ENCODE results near the gene SDHAF1. TPM values are rescaled to one million over a fixed set of nuclear protein-coding genes. Genes with fewer than 3 reads are reported as not detected.
"Not testable (repeated sequence)": the region's sequence is repeated elsewhere in the genome, so short reads cannot be mapped to it uniquely, and the experiment has no call there.

SDHAF1 gene, protein sequence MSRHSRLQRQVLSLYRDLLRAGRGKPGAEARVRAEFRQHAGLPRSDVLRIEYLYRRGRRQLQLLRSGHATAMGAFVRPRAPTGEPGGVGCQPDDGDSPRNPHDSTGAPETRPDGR
- total RNA-seq = 10 to 100 TPM; 44.0 to 52.7 (median 49.8) TPM

DNA sequence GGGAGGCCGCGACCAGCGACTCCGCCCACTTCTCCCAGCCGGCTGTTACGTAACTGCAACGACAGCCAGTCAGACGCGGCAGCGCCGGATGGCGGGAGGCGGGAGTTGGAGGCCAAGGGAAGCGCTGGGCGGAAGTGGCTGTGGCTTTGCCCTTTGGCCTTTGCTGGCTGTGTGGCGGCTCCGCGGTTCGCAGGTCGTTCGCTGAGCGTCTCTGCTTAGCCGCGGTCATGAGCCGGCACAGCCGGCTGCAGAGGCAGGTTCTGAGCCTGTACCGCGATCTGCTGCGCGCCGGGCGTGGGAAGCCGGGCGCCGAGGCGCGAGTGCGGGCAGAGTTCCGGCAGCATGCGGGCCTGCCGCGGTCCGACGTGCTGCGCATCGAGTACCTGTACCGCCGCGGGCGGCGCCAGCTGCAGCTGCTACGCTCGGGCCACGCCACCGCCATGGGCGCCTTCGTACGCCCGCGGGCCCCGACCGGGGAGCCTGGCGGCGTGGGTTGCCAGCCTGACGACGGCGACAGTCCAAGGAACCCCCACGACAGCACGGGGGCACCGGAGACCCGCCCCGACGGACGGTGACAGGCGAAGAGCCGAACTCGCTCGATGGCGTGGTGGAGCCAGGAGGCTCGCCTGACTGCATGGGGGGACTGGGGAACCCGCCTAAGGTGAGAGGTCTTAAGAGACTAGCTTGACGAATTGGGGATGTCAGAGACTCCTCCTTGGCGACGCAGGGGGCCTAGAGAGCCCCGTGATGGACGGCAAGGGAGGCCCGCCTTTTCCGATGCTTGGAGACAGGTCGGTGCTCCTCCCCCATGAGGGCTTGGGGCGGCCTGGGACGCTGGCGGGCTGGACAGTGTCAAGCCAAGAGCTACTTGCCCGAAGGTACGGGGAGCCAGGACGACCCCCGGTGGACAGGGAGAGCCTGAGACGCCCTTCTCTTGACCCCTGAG lies at the start of gene SDHAF1:
Gene SDHAF1, plus strand, starts transcription at position 141 of the 946 bp plus-strand sequence. Its CDS starts 87 bp downstream, at position 228.
- 2% methylated on average over 11 of the region's 97 CpGs; no CpG with 5 or more reads in 1 of the 2 donors for WGBS, 2 donors (ENCODE audit: low coverage in 1 of 2)
- ATAC-seq = peak; percentile 91
- Histone ChIP-seq H3K27me3 (no peaks in the 10 kb centered on the region), H3K4me3 (peak within 1 kb of the TSS; percentile 64 to 98), H3K9me3 (no peaks in the 10 kb centered on the region), H3K27ac (peak within 1 kb of the TSS; percentile 54 to 95 (median 90)), H3K36me3 (peaks cover 0 to 23% of the 10 kb centered on the region in 2 donors), H3K4me1 (peaks cover 0 to 58% (median 31%) of the 10 kb centered on the region in 3 donors)
- TF ChIP-seq POLR2AphosphoS5 (IDR thresholded peaks at IDR 0.05) (peak; percentile 94), POLR2A (IDR thresholded peaks at IDR 0.05) (peak; percentile 78 to 83), EP300 (IDR thresholded peaks at IDR 0.05) (no peak)
- TF ChIP-seq, protein P1, sequence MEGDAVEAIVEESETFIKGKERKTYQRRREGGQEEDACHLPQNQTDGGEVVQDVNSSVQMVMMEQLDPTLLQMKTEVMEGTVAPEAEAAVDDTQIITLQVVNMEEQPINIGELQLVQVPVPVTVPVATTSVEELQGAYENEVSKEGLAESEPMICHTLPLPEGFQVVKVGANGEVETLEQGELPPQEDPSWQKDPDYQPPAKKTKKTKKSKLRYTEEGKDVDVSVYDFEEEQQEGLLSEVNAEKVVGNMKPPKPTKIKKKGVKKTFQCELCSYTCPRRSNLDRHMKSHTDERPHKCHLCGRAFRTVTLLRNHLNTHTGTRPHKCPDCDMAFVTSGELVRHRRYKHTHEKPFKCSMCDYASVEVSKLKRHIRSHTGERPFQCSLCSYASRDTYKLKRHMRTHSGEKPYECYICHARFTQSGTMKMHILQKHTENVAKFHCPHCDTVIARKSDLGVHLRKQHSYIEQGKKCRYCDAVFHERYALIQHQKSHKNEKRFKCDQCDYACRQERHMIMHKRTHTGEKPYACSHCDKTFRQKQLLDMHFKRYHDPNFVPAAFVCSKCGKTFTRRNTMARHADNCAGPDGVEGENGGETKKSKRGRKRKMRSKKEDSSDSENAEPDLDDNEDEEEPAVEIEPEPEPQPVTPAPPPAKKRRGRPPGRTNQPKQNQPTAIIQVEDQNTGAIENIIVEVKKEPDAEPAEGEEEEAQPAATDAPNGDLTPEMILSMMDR (IDR thresholded peaks at IDR 0.05) = peak in 1 of 4 experiments; percentile 18

DNA sequence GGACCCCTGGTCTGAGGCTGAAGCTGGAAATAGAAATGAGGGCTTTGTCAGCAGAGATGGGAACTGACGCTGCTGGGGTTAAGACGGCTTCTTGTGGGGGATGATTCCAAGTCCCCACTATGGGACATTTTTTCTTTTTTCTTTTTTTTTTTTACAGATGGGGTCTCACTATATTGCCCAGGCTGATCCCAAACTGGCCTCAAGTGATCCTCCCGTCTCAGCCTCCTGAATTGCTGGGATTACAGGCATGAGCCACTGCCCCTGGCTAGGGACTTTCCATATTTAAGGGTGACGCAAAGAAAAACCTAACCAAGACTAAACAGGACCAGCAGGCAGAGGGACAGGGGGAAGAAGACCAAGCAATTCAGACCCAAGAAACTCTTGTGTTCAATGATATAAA lies 48.8 kb upstream of the SDHAF1 start:
- H3K27ac ChIP-seq = no peak overlapping the region
- 87 to 93% methylated on average over 3 of the region's 4 CpGs for WGBS, 2 donors (ENCODE audit: low coverage in 1 of 2)
- no peaks in the 10 kb centered on the region for H3K9me3 ChIP-seq
- no peak overlapping the region for H3K4me3 ChIP-seq
- H3K27me3 ChIP-seq = no peaks in the 10 kb centered on the region
- peaks cover 0 to 8% (median 0%) of the 10 kb centered on the region in 3 donors for H3K4me1 ChIP-seq
- peaks cover 0 to 47% of the 10 kb centered on the region in 2 donors for H3K36me3 ChIP-seq
- ATAC-seq = no peak
- TF ChIP-seq EP300 (IDR thresholded peaks at IDR 0.05) (no peak), POLR2A (IDR thresholded peaks at IDR 0.05) (no peak), POLR2AphosphoS5 (IDR thresholded peaks at IDR 0.05) (no peak)
- TF ChIP-seq, protein P1 (IDR thresholded peaks at IDR 0.05) = no peak

DNA sequence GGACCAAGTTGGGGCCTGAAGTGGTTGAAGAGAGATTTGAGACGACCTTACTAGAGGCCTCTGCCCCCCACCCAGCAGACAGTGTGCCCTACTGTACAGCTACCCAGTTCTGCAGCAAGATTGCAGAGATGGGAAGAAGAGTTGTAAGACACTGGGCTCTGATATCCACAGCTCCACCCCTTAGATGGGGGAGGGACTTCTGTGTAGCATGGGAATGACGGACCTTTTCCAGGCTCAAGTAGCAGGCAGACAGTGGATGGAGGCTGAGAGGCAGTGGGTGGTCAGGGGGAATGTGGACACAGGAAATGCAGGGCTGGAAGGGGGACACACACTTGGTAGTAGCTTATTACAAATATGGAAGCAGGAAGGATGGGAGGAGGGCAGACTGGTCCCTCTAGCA lies 45.9 kb upstream of the SDHAF1 start:
- WGBS, 2 donors (ENCODE audit: low coverage in 1 of 2) = 0 to 11% methylated on average over 1 of the region's 2 CpGs
- ATAC-seq = no peak

DNA sequence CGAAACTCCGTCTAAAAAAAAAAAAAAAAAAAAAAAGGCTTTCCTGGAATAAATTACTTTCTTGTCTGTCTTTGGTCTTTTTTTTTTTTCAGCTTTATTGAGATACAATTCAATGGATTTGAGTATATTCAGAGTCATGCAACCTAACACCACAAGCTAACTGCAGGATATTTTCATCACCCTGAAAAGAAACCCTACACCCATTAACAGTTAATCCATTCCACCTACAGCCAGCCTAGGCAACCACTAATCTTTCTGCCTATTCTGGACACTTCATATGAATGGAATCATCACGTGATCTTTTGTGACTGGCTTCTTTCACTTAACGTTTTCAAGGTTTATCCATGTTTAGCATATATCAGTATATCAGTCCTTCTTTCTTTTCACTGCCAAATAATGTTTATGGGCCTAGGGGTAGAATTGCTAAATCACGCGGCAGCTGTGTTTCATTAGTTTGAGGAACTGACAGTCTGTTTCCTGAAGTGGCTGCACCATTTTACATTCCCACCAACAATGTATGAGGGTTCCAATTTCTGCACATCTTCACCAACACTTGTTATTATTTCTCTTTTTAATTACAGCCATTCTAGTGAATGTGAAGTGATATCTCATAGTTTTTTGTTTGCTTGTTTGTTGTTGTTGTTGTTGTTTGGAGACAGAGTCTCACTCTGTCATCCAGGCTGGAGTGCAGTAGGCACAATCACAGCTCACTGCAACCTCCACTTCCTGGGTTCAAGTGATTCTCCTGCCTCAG lies 38.9 kb upstream of the SDHAF1 start:
- no peaks in the 10 kb centered on the region for H3K9me3 ChIP-seq
- ATAC-seq = no peak
- WGBS, 2 donors (ENCODE audit: low coverage in 1 of 2) = 47 to 63% methylated on average over 5 to 6 of the region's 6 CpGs
- no peak overlapping the region for H3K27ac ChIP-seq
- H3K36me3 ChIP-seq = no peaks in the 10 kb centered on the region
- H3K27me3 ChIP-seq = peaks cover 67% of the 10 kb centered on the region
- peaks cover 0 to 14% (median 3%) of the 10 kb centered on the region in 3 donors for H3K4me1 ChIP-seq
- no peak overlapping the region for H3K4me3 ChIP-seq
- TF ChIP-seq POLR2AphosphoS5 (IDR thresholded peaks at IDR 0.05) (no peak), POLR2A (IDR thresholded peaks at IDR 0.05) (no peak), EP300 (IDR thresholded peaks at IDR 0.05) (no peak)
- TF ChIP-seq, protein P1 (IDR thresholded peaks at IDR 0.05) = no peak

More for the DNA sequence above, 45.9 kb upstream of the SDHAF1 start:
- Histone ChIP-seq H3K36me3 (peaks cover 0 to 18% of the 10 kb centered on the region in 2 donors), H3K4me3 (no peak overlapping the region), H3K27ac (no peak overlapping the region), H3K9me3 (no peaks in the 10 kb centered on the region), H3K27me3 (peaks cover 12% of the 10 kb centered on the region), H3K4me1 (peaks cover 0 to 8% (median 0%) of the 10 kb centered on the region in 3 donors)
- TF ChIP-seq POLR2A (IDR thresholded peaks at IDR 0.05) (no peak), POLR2AphosphoS5 (IDR thresholded peaks at IDR 0.05) (no peak), EP300 (IDR thresholded peaks at IDR 0.05) (no peak)
- TF ChIP-seq, protein P1 (IDR thresholded peaks at IDR 0.05) = no peak

DNA sequence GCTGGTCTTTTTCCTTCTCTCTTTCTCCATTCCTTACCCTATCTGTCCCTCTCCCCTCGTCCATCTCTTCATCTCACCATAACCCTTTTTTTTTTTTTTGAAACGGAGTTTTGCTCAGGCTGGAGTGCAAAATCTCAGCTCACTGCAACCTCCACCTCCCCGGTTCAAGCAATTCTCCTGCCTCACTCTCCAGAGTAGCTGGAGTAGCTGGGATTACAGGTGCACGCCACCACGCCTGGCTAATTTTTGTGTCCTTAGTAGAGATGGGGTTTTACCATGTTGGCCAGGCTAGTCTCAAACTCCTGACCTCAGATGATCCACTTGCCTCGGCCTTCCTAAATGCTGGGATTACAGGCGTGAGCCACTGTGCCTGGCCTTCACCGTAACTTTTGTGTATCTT lies 37.6 kb upstream of the SDHAF1 start:
- ATAC-seq, H3K4me3 ChIP-seq, H3K36me3 ChIP-seq, H3K27ac ChIP-seq, H3K9me3 ChIP-seq: not testable (repeated sequence)
- 67 to 85% methylated on average over 3 to 7 of the region's 8 CpGs for WGBS, 2 donors (ENCODE audit: low coverage in 1 of 2)
- H3K27me3 ChIP-seq = peaks cover 78% of the 10 kb centered on the region
- H3K4me1 ChIP-seq = peaks cover 0 to 14% (median 3%) of the 10 kb centered on the region in 3 donors
